HG03064 (cell line): ENCODE measurements around the gene TYW1.
"Not testable (repeated sequence)": the region's sequence is repeated elsewhere in the genome, so short reads cannot be mapped to it uniquely, and the experiment has no call there.

Source experiments
- ATAC-seq: cut with Tn5 transposase; IDR thresholded peaks from one replicate; pipeline ENCODE4 v1.9.1; 2021; ENCODE audit warnings: low read depth; ENCODE audit not compliant: unreplicated experiment

Gene TYW1

GRCh38 chr7:67184912-67185659, 188.5 kb downstream of the TYW1 start:
- not testable (repeated sequence) for ATAC-seq

GRCh38 chr7:67185660-67186129, 189.1 kb downstream of the TYW1 start:
- ATAC-seq, result peak; percentile 92

DNA sequence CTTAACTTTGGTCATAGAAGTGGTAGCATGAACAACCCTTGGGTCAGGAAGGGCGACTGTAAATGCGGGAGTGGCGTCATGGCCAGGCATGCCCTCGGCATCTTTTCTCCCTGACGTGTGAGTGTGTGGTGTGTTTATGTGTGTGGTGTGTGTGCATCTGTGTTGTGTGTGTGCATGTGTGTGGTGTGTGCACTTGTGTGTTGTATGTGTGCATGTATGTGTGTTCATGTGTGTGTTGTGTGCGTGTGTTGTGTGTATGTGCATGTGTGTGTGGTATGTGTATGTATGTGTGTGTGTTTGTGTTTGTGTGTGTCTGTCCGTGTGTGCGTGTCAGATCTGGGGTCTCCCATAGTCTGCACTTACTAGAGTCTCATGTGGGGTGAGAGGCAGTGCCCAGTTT, 192.5 kb downstream of the TYW1 start:
- ATAC-seq, result not testable (repeated sequence)

DNA sequence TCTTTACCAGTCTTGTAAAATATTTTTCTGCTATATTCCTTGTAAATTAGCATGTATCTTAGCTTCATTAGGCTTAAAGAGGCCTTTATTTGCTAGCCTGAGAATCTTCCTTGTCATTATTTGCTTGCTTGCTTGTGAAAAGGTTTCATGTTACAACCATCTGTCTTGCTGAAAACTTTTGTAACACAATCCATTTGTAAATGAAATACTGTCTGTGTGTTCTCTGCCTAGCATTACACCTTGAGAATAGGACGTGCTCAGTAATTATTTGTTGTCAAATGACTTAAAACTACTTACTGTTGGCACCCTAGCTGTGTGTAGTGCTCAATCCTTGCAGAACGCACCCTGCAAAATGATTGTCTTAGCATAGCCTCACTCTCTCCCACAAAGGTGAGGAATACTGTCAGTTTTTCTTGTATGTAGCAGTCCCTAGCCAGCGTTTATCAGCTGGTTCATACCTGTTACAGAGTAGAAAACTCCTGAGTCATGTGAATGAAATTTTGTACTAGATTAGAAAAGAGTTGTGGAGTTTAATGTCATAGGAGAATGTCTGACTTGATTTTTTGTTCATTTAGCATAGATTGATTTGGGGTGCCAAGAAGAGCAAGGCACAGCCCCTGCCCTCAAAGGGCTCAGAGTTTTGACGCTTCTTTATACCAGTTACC, 193.3 kb downstream of the TYW1 start:
- not testable (repeated sequence) for ATAC-seq

DNA sequence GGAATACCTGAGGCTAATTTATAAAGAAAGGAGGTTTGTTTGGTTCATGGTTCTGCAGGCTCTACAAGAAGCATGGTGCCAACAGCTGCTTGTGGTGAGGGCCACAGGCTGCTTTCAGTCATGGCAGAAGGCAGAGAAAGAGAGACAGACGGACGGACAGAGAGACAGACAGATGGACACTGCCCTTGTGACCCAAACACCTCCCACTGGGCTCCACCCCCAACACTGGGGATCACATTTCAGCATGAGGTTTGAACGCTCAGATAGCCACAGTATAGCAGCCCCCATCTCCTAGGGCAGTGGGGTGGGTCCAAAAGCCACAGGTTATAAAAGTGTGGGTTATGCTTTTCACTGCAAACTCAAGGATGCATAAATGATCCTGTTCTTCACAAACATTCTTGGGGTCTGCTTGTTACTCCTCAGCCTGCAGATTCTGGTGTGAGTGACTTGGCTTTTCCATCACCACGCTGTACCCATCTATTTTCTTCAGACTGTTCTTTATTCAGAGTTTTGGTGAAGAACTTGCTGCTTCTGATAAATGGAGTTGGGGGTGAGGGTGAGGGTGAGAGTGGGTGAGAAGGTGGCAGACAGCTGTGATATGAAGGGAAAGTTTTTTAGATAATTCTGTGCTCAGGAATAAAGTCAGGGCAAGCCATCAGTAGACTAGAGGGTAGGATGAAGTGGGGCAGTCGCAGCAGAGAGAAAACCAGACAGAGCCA, 194.5 kb downstream of the TYW1 start:
- ATAC-seq, result not testable (repeated sequence)

- not testable (repeated sequence) for ATAC-seq
These were observed 195.6 kb downstream of the TYW1 start for GRCh38 chr7:67192123-67192702.

GRCh38 chr7:67192889-67193613, 196.4 kb downstream of the TYW1 start:
- ATAC-seq, result not testable (repeated sequence)

DNA sequence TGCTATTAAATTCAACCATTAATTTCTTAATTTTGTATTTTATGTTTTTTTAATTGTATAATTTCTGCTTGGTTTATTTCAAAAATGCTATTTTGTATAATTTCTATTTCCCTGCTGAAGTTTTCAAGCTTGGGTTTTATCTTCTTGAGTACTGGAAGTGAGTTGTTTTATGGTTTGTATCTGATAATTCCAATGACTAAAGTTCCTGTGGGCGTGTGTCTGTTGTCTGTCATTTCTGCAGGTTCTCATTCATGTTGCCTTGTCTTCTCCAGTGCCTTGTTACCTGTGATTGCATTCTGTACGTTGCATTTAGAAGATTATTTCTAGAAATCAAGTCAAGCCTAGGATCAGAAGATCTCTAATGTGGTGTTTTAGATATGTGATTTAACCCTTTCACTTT, 199.5 kb downstream of the TYW1 start:
- not testable (repeated sequence) for ATAC-seq

GRCh38 chr7:67198865-67199526, 202.4 kb downstream of the TYW1 start:
- not testable (repeated sequence) for ATAC-seq

DNA sequence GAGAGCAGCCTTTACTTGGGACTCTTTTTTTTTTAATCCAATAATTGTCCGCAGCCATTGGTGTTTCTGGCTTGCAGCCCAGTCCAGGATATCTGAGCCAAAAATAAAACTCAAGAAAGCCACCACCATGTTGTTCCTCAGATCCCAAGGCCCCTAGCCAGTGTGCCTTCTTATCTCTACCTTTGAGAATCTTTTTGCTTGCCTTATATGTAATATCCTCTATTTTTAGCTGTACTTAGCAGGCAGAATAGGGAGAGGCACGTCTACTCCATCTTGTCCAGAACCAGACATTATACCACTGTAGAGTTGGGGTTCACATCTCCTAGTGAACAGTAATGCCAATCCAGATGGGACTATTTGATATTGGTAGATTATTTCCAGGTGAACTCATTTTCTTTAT, 209.1 kb downstream of the TYW1 start:
- not testable (repeated sequence) for ATAC-seq

- ATAC-seq, result no peak
These were observed 209.8 kb downstream of the TYW1 start for GRCh38 chr7:67206452-67206851.

GRCh38 chr7:67208656-67209055, 212.0 kb downstream of the TYW1 start:
- not testable (repeated sequence) for ATAC-seq

DNA sequence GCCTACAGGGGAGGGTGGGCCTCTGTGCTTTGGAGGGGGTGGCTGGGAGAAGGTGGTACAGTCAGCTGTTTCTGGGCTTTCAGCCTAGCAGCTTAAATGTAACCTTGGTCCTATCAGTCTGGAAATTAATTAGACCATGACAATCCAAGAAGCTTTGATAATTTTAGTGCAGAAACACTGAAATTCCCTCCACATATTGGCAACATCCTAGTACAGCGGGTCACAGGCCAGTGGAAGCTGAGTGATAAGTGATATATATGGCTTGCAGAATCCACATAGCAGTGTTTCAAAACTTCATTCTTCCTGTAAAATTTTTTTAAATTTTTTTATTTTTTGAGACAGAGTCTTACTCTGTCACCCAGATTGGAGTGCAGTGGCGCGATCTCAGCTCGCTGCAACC, 212.6 kb downstream of the TYW1 start:
- no peak for ATAC-seq

DNA sequence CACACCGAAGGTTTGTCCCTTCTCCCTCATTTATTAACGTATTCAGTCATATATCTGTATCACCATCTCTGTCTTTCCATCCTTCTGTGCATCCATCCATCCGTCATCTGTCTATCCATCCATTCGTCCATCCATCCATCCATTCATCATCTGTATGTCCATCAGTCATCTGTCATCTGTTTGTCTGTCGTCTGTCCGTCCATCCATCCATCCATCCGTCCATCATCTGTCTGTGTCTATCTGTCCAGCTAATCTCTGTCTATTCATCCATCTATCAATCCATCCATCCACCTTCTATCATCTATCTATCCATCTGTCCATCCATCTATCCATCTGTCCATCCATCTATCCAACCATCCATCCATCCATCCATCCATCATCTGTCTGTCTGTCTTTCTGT, 213.9 kb downstream of the TYW1 start:
- no peak for ATAC-seq

DNA sequence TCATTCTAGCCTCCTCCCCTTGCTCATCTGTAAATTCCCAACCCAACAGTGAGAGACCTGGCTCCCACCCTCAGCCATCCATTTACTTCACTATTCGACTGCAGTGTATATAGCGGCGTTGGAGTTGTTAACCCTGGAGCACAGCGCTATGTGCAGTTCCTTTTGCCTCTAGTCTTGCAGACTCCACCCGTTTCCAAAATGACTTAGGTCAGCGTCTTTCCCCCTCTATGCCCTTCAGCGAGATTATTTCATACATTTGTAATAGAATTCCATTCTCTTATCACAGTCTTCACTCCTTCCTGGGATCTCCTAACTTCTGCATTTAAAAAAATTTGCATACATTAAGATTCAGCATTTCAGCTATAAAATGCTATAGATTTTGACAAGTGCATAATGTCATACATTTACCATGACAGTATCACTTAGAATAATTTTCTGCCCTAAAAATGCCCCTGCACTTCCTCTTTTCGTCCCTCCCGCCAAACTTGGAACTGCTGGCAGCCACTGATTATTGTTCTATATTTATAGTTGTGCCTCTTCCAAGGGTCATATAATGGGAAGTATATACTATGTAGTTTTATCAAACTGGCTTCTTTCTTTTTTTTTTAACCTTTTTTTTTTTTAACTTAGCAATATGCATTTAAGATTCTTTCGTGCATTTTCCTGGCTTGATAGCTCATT, 215.2 kb downstream of the TYW1 start:
- ATAC-seq, result not testable (repeated sequence)

DNA sequence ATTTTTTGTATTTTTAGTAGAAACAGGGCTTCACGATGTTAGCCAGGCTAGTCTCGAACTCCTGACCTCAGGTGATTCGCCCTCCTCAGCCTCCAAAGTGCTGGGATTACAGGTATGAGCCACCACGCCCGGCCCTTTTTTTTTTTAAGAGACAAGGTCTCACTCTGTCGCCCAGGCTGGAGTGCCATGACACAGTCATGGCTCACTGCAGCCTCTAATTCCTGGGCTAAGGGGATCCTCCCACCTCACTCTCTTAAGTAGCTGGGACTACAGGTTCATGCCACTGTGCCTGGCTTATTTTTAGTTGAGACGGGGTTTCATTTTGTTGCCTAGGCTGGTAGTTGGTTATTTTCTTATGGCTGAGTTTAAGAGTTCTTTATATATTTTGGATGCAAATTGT, 216.4 kb downstream of the TYW1 start:
- ATAC-seq, result not testable (repeated sequence)

GRCh38 chr7:67223551-67223950, 226.9 kb downstream of the TYW1 start:
- not testable (repeated sequence) for ATAC-seq

DNA sequence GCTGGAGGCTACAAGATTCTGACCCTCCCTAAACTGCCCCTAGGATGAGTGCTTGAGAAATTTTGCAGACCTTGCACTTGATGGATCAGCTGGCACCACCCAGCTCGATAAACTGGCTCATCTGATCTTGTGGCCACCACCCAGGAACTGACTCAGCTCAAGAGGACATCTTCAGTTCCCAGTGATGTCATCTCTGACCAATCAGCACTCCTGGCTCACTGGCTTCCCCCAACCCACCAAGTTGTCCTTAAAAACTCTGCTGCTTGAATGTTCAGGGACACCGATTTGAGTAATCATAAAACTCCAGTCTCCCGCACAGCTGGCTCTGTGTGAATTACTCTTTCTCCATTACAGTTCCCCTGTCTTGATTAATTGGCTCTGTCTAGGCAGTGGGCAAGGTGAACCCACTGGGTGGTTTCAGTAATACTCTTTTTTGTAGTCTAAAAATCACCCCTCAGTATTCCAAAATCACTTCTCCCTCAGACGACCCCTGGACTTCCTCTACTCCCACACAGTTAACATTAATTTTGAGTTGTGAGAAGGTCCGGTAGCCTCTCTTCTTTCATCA, 229.8 kb downstream of the TYW1 start:
- ATAC-seq, result not testable (repeated sequence)

DNA sequence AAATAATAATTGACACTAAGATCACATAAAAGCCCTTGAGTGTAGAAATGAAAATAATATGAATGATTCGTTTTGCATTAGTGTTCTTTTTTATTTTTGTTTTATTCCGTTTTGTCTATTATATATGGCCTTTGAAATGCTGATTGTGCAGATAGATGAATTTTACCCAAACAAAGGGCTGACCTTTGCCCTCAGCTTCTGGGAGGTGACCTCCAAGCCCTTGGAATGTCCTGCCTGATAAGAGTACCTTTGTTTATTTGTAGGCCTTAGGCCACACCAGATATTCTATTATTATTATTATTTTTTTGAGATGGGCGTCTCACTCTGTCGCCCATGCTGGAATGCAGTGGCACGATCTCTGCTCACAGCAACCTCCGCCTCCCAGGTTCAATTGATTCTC, 230.3 kb downstream of the TYW1 start:
- ATAC-seq, result not testable (repeated sequence)
